GM21367 (cell line): ENCODE data around the gene TMEM267.
"Not testable (repeated sequence)": the region's sequence is repeated elsewhere in the genome, so short reads cannot be mapped to it uniquely, and the experiment has no call there.

Experiments used
- ATAC-seq: cut with Tn5 transposase; IDR thresholded peaks from one replicate; pipeline ENCODE4 v1.9.1; 2021; ENCODE audit not compliant: unreplicated experiment

Gene TMEM267, protein sequence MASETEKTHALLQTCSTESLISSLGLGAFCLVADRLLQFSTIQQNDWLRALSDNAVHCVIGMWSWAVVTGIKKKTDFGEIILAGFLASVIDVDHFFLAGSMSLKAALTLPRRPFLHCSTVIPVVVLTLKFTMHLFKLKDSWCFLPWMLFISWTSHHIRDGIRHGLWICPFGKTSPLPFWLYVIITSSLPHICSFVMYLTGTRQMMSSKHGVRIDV

DNA sequence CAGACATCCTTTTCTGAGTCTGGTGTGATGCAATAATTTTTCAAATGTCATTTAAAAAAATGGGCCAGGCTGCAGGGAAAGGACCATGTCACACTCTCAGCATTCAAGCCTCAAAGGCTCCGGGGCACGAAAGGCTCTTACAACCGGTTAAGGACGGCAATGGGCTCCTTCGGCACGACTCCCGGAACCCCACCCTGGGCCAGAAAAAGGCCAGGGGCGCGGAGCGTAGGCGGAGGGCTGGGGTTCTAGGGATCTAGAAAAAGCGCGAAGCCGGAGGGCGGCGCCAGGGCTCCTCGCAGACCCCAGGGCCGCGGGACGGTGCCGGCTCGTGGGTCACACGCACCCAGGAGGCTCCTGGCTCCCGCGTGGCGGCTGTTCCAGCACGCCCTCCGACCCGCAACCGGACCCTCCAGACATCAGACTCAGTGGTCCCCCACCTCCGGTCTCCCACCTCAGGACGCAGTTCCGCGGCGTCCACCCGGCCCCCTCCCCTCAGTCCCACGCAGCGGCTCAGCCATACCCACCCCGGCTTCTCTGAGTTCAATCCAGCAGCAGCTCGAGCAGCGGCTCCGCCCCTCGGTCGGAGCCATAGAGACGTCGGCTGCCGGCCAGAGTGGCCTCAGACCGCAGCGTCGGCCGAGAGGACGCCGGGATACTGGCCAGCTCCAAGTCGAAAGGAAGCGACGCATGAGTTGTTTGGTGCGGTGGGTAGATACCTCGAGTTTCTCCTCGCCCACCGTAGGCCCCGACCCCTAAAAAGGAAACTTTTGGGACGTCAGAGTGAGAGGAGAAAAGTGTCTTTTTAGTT, at the start of gene TMEM267:
Gene TMEM267, minus strand, starts transcription at position 568 of the 808 bp plus-strand sequence. CDS start 29,896 bp downstream, outside the sequence.
- peak; percentile 90 for ATAC-seq

DNA sequence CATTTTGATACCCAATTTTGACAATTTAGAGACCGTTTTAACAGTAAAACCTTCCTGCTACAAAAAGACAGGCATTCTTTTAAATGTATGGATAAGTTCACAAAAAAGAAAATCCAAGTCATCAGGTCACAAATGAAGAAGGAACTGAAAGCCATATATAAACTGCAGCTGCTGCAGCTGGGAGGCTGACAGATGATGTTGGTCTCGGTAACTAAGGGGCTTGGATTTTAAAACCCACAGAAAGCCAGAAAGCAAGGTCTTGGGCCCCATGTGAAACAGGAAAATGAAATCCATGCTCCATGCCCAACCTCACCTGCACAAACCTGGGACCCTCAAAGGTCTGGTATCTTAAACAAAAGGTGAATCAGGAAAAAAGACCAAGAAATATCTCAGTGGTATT, 47.0 kb upstream of the TMEM267 start:
- no peak for ATAC-seq

DNA sequence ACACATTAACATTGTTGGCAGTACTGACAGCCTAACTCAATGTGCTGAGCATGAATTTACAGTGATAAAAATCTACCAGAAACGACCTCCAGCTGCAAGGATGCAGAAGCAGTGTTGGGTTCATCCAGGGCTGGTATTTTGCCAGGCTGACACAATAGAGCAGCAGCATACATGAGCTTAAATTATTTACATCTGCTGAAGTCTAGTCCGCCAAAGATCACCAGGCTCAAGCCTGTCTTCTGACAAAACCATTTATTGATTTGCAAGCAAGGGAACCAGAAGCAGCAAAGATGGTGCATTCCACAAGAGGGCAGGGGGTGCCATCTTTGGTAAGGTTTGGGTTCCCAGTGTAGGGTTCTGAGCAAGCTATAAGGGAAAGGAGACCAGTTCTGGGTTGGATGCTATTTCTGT, 40.0 kb upstream of the TMEM267 start:
- no peak for ATAC-seq

DNA sequence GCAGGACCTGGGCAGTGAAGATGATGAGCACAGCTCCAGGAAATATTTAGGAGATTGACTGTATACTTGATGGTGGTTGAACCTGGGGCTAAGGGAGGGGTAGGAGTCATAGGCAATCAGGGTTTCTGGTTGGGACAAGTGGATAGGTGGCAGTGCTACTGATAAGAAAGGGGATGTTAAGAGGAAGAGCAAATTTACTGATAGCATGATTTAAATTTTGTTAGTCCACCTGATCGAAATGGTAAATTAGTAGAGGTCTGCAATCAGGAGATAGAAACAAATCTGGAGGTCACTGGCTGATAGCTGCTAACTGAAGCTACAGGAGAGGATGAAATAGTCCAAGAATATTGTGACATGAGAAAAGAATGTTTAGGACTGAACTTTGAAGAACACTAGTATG, 37.0 kb upstream of the TMEM267 start:
- no peak for ATAC-seq

DNA sequence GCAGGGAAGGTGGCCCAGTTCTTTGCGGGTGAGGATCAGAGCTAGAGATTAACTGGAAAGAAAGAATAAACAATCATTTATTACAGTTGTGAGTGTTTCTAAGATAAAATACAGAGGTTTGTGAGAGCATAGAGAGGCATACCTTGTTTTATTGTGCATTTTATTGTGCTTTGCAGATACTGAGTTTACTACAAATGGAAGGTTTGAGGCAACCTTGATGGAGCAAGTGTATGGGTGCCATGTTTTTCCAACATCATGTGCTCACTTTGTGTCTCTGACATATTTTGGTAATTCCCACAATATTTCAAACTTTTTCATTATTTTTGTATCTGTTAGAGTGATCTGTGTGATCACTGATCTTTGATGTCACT, 32.0 kb upstream of the TMEM267 start:
- ATAC-seq = no peak

DNA sequence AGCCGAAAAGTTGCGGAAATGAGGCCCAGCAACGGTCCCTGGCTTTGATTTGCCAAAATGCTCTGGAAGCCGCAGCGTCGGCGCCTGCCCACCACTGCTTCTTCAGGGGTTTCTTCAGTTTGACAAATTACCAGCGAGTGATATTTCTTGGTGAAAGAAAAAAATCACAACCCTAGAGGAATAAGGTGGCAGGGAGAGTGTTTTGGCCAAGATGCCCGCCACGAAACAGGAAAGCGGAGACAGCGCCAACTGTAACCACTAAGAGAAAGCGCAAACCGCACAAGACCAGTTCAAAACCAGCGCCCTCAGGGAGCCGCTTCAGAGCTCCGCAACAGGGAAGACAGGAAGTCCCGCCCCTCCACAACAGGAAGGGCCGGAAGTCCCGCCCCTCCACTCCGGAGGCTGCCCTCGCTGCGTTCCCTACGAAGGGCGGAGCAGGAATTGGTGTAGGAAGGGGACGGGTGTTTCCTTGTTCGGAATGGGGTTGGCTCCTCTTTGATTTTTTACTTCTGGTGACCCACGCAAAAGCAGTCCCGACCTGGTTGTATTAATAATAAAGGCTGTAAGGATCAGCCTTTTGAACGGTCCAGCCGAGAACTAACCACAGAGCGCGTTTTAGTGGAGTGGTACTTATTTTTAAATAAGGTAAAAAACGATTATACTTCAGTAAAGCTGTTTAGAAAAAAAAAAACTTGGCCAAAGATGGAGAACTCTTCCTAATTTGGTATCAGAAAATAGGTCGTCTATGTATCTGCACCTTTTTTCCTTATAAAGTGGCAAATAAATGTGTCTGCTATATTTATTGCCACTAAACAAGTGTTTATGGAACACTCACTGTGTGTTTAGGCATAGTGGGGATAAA, 31.4 kb upstream of the TMEM267 start, which contains the start of gene C5orf34:
Gene C5orf34, minus strand, starts transcription at position 333 of the 862 bp plus-strand sequence. CDS start 5,809 bp downstream, outside the sequence.
- peak; percentile 98 for ATAC-seq

DNA sequence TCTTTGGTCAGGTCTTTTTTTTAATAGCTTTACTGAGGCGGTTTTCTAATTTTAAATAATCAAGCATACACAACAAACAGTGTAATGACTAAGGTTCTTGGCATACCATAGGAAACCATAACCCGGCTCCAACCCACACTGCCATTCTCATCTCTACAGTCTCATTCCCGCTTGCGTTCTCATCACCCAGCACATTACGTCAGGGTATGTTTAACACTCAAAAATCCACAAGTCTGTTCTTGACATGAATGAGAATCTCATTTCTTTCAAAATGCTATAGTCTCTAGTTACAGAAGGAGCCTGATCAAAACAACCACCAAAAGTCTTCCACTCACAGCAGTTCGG, 30.8 kb upstream of the TMEM267 start:
- peak; percentile 23 for ATAC-seq

DNA sequence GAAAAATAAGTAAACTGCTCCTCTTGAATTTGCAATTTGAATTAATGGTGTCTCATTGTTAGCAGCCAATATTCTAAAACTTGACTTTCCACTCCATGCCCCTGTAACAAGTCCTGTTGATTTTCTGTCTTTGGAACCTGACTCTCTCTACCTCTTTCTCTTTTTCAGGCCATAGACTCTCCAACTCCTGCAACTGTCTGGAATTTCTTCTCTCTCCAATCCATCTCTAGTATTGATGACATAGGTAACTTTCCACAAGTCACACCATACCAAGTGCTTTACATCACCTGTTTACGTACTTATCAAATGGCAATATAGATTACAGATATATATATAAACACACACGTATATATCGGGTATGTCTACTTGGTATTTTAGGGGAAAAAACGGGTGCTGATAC, 30.4 kb upstream of the TMEM267 start:
- ATAC-seq = no peak

DNA sequence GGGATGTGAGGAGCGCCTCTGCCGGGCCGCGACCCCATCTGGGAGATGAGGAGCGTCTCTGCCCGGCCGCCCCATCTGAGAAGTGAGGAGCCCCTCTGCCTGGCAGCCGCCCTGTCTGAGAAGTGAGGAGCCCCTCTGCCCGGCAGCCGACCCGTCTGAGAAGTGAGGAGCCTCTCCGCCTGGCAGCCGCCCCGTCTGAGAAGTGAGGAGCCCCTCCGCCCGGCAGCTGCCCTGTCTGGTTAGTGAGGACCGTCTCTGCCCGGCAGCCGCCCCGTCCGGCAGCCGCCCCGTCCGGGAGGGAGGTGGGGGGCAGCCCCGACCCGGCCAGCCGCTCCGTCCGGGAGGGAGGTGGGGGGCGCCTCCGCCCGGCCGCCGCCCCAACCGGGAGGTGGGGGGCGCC, 27.4 kb upstream of the TMEM267 start:
- not testable (repeated sequence) for ATAC-seq

DNA sequence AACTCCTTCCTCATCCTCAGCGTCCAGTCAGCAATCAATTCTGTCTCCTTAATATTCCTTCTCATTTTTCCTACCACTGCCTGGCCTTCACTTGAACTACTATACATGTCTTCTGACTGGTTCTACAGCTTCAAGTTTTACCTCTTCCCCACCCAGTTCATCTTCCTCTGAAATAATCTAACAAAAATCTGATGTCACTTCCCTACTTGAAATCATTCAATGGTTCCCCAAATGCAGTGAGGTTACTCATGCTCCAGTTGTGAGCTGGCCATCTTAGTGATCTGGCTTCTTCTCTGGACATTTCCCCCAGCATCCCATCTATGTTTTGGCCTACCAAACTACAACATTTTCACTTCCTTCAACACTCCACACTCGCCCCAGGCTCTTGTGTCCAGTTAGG, 14.9 kb upstream of the TMEM267 start:
- ATAC-seq = no peak

DNA sequence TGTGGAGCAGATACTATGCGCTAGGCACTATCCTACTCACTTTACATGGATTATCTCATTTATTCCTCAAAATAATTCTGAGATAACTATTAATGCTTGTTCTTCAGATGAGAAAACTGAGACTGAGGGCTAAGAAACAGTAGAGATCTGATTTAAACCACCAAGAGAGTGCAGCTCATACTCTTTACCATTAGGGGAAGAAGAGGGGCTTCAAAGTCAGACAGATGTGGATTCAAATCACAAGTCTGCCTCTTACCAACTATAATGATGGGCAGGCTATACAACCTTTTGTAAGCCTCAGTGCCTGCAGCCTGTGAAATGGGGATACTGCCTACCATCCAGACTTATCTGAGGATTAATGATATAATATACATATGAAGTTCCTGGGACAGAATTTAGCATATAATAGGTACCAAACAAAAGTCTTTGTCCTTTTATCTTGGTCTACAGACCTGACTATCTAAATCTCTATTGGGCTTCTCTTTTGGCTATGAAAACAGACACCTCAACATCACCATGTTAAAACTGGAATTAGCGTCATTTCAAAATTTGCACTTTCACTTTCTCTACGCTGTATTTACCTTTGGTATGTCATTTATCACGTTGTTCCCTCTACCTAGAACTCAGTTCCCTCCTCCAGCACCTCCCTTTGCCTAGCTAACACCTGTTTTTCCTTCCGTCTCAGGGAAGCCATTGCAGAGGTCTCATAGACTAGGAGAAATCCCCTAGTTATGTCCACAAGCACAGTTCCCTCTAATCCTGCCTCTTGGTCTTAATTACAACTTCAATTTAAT, 13.8 kb upstream of the TMEM267 start:
- no peak for ATAC-seq

DNA sequence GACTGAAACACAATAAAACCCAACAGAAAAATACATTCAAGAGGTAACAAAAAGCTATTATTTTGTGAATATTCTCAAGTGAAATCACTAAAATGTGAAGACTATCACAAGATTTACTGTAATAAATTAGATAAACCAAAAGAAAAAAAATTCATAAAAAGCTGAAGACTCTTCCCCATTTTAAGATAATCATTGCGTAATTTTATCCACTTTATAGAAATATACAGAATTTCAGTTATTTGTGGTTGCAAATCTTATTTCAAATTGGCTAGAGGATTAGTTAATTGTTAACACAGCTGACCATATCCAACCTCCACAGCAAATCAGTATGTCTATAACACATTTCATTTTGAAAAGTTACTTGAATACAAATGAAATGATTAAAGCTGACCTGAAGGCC, 7.7 kb upstream of the TMEM267 start:
- ATAC-seq = no peak

DNA sequence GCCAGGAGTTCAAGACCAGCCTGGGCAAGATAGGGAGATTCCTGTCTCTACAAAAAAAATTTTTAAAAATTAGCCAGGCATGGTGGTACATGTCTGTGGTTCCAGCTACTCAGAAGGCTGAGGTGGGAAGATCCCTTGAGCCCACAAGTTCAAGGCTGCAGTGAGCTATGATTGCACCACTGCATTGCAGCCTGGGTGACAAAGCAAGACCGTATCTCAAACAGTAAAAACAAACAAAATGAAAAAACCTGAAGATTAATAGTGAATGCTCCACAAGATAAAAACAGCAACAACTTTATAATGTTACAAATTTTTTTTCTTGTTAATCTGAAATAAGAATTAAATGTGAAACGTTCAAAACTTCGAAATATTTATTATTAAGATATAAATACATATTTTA, 2.7 kb upstream of the TMEM267 start:
- ATAC-seq = no peak

DNA sequence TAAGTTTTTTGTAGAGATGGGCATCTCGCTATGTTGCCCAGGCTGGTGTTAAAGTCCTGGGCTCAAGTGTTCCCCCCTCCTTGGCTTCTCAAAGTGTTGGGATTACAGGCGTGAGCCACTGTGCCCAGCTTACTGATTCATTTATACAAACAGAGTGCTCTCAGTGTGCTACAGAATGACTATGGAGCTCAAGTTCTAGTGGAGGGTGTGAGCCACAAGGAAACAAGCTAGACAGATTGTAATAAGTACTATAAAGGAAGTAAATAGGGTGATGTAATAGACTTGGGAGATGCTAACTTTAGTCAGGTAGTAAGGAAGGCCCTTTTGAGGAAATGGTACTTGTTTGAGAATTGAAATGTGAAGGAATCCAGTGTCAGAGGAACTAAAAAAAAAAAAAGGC, 1.7 kb upstream of the TMEM267 start:
- ATAC-seq = no peak

DNA sequence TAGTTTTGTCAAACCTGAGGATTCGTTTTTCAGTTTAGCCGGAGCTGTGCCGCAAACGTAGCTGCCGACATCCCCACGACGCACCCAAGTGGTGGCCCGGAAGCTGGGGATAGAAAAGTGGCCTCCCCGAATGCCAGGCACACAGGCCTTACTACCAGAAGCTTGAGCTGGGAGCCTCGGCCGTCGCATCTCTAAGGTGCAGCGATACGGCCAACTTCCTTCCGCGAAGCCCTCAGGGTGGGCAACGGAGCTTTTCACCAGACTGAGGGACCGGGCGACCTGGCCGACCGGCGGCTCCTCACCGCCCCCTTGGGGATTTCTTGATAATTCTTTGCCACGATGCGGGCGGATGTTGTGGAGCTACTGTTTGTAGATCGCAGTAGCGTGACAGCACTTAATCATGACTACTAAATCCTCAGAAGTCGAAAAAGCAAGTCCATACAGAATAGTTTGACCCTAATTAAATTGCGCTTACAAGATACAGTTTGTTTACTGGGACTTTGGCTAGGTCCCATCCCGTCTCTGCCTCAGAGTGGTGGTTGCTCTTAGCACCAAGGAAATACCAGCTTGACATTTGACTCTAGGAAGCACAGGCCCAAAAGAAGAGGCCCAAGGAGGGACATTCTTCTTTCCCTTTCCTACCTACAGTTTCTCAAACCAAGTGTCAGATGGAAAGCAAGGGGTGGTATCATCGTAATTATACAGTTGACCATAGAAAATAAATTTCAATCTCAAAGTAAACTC, 613 bp upstream of the TMEM267 start:
- ATAC-seq = peak; percentile 64

DNA sequence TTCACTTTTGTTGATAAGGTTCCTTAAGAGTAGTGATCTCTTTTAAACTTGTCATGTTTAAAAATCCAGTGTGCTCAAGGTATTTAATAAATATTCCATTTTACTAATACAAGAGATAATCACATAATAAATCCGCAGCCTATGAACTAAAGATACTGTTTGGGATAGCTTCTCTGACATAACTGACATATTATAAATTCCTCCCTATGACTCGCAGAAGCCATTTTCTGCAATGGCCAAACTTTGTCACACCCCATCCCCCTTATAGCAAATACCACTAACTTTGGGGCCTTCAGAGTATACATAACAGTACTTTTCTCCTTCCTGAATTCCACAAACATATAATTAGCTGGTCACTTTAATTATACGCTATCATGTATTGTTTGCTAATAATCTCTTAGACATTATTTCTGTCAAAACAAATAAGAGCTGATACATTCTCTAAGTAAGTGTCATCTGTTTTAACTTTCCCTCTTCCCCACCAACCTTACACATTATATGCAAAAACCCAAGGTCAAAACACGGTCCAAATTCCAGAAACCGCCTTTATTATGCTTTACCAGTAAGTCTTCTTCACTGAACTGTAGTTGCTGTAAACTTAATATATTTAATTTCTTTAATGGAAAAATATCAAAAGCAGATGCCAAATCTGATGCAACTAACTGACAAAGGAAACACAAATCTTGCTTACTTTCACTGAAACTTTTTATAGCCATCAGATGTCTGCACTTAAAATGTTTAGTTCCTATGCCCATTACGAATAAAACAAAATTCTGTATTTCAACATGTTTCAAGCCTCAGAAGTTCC, 971 bp downstream of the TMEM267 start:
- no peak for ATAC-seq

DNA sequence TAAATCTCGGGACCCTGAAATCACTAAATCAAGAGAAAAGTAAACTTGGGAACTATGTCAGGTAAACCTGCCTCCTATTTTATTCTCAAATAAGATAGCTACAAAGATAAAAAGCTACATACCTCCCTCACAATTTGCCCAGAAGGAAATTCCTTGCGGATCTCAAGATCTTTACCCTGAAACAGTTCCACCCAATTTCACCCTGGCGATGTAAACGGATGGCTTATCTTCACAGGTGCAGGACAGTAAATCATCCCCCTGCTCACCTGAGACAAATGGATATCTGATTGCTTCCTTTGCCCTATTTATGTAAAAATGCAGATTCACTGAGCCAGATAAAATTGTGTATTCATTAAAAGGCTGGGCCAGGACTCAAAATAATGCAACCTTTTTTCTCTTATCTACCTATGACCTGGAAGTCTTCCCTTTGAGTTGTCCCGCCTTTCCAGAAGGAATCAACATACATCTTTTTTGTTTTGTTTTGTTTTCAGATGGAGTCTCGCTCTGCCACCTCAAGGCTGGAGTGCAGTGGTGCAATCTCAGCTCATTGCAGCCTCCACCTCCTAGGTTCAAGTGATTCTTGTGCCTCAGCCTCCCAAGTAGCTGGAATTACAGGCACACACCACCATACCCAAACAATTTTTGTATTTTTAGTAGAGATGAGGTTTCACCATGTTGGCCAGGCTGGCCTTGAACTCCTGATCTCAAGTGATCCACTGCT, 13.8 kb downstream of the TMEM267 start:
- ATAC-seq = no peak

DNA sequence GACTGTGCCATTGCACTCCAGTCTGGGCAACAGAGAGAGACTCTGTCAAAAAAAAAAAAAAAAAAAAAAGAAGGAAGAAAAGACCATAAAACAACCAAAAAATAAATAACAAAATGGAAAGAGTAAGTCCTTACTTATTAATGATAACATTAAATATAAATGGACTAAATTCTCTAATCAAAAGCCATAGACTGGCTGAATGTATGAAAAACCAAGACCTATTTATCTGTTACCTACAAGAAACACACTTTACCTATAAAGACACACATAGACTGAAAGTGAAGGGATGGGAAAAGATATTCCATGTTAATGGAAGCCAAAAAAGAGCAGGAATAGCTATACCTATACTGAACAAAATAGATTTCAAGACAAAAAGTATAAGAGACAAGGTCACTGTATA, 16.6 kb downstream of the TMEM267 start:
- no peak for ATAC-seq

DNA sequence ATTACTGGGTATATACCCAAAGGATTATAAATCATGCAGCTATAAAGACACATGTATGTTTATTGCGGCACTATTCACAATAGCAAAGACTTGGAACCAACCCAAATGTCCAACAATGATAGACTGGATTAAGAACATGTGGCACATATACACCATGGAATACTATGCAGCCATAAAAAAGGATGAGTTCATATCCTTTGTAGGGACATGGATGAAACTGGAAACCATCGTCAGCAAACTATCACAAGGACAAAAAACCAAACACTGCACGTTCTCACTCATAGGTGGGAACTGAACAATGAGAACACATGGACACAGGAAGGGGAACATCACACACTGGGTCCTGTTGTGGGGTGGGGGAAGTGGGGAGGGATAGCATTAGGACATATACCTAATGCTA, 18.2 kb downstream of the TMEM267 start:
- ATAC-seq = not testable (repeated sequence)
